Epithelial cell of proximal tubule (primary cell): ENCODE measurements around the gene GHDC. TPM values are rescaled to one million over a fixed set of nuclear protein-coding genes. Genes with fewer than 3 reads are reported as not detected.
"Not testable (repeated sequence)": the region's sequence is repeated elsewhere in the genome, so short reads cannot be mapped to it uniquely, and the experiment has no call there.

Source experiments
- DNase-seq: peaks from one replicate; pipeline ENCODE4 v3.0.0-alpha.2; 2011; ENCODE audit warnings: low read depth
- H3K4me3 ChIP-seq: 2 replicates; pipeline ENCODE4 v1.5.1; 2011; ENCODE audit warnings: low read depth, mild to moderate bottlenecking, low read length
- CTCF ChIP-seq: conservative IDR thresholded peaks from 2 replicates; pipeline ENCODE4 v1.5.1; 2012; ENCODE audit warnings: low read depth, mild to moderate bottlenecking, low read length
- total RNA-seq: library from RNA; depleted of rRNA; stranded (reverse); fragments of >200 nt; gene quantifications from 2 replicates; pipeline ENCODE4 v1.2.3, GENCODE V29; 2015

Gene GHDC
- total RNA-seq, 1 donor from 2014 or later: 17.4 TPM

GRCh38 chr17:42188749-42189650 lies 5.3 kb downstream of the GHDC start:
- TF ChIP-seq CTCF: no peak
- H3K4me3 ChIP-seq: no peak overlapping the region
- no peak for DNase-seq

- no peak for DNase-seq
- no peak overlapping the region for H3K4me3 ChIP-seq
- TF ChIP-seq CTCF: no peak
Measured at GRCh38 chr17:42187833-42188232, 6.5 kb downstream of the GHDC start.

GRCh38 chr17:42186191-42186590 lies 8.1 kb downstream of the GHDC start:
- not testable (repeated sequence) for DNase-seq, H3K4me3 ChIP-seq

GRCh38 chr17:42185621-42185930 lies 8.7 kb downstream of the GHDC start:
- DNase-seq: no peak
- TF ChIP-seq CTCF: no peak
- no peak overlapping the region for H3K4me3 ChIP-seq

GRCh38 chr17:42184713-42185620 lies 9.3 kb downstream of the GHDC start, which contains the start of gene HCRT:
HCRT (minus strand) TSS chr17:42185452; CDS start chr17:42185365, 87 bp downstream.
- no peak within 1 kb of the TSS for H3K4me3 ChIP-seq
- TF ChIP-seq CTCF: no peak
- DNase-seq: no peak

- peak; percentile 66 for TF ChIP-seq CTCF
- peak overlapping the region; percentile 63 for H3K4me3 ChIP-seq
- DNase-seq: no peak
Measured at GRCh38 chr17:42183741-42184711, 10.3 kb downstream of the GHDC start.
